GM21367 (cell line): Measurements from ENCODE around the gene LIMK2.
"Not testable (repeated sequence)": the region's sequence is repeated elsewhere in the genome, so short reads cannot be mapped to it uniquely, and the experiment has no call there.

Experiments
- ATAC-seq: cut with Tn5 transposase; IDR thresholded peaks from one replicate; pipeline ENCODE4 v1.9.1; 2021; ENCODE audit not compliant: unreplicated experiment

The LIMK2 gene

GRCh38 chr22:31211862-31212730 lies at the start of gene LIMK2:
LIMK2 (plus strand) TSS chr22:31212298; CDS start chr22:31212409, 111 bp downstream.
- peak; percentile 66 for ATAC-seq

- no peak for ATAC-seq
Measured at GRCh38 chr22:31170971-31171370, 41.1 kb upstream of the LIMK2 start.

GRCh38 chr22:31171734-31172133 lies 40.4 kb upstream of the LIMK2 start:
- ATAC-seq: not testable (repeated sequence)

- ATAC-seq: no peak
Measured at GRCh38 chr22:31173386-31174145, 38.5 kb upstream of the LIMK2 start.

- ATAC-seq: no peak
Measured at GRCh38 chr22:31176923-31177322, 35.2 kb upstream of the LIMK2 start.

- no peak for ATAC-seq
Measured at GRCh38 chr22:31177420-31178162, 34.5 kb upstream of the LIMK2 start.

- ATAC-seq: no peak
Measured at GRCh38 chr22:31178859-31179258, 33.2 kb upstream of the LIMK2 start.

GRCh38 chr22:31179345-31179744 lies 32.8 kb upstream of the LIMK2 start:
- ATAC-seq: no peak

GRCh38 chr22:31184015-31184414 lies 28.1 kb upstream of the LIMK2 start:
- ATAC-seq: no peak

- no peak for ATAC-seq
Measured at GRCh38 chr22:31185056-31185455, 27.0 kb upstream of the LIMK2 start.

GRCh38 chr22:31187627-31188026 lies 24.5 kb upstream of the LIMK2 start:
- ATAC-seq: no peak

- ATAC-seq: no peak
Measured at GRCh38 chr22:31192513-31192912, 19.6 kb upstream of the LIMK2 start.

GRCh38 chr22:31193092-31193491 lies 19.0 kb upstream of the LIMK2 start:
- no peak for ATAC-seq

- ATAC-seq: not testable (repeated sequence)
Measured at GRCh38 chr22:31194681-31195080, 17.4 kb upstream of the LIMK2 start.

GRCh38 chr22:31199187-31199586 lies 12.9 kb upstream of the LIMK2 start:
- no peak for ATAC-seq

GRCh38 chr22:31204352-31204984 lies 7.6 kb upstream of the LIMK2 start:
- ATAC-seq: not testable (repeated sequence)

GRCh38 chr22:31205059-31205458 lies 7.0 kb upstream of the LIMK2 start:
- ATAC-seq: not testable (repeated sequence)

- ATAC-seq: not testable (repeated sequence)
Measured at GRCh38 chr22:31206460-31206859, 5.6 kb upstream of the LIMK2 start.

- no peak for ATAC-seq
Measured at GRCh38 chr22:31206896-31207687, 5.0 kb upstream of the LIMK2 start.
